ENCODE measurements around the gene RASIP1. TPM values are rescaled to one million over a fixed set of nuclear protein-coding genes. Genes with fewer than 3 reads are reported as not detected.

Gene RASIP1
- total and polyA plus RNA-seq, 2 of the 8 experiments (the other 6 are each of a cell fraction or from before 2014, with no cell fraction given), result 9.3 to 11.4 TPM

- no peak for TF ChIP-seq KDM1A (IDR thresholded peaks at IDR 0.05; ENCODE audit: borderline replicate concordance, low read length)
- no peak for TF ChIP-seq POU5F1 (IDR thresholded peaks at IDR 0.05; ENCODE audit: low read depth, low read length)
- TF ChIP-seq CHD1 (IDR thresholded peaks at IDR 0.05; ENCODE audit: low read depth, low read length), result no peak
- no peak for TF ChIP-seq EP300 (IDR thresholded peaks at IDR 0.05; ENCODE audit: borderline replicate concordance in 1 of 2, low read depth in 2 of 2, low read length in 2 of 2)
- TF ChIP-seq TEAD4 (IDR thresholded peaks at IDR 0.05; ENCODE audit: low read depth, low read length), result no peak
- TF ChIP-seq CTBP2 (IDR thresholded peaks at IDR 0.05; ENCODE audit: borderline replicate concordance, insufficient read depth, insufficient read length, low read length), result no peak
- no peak for TF ChIP-seq GABPA (IDR thresholded peaks at IDR 0.05; ENCODE audit: borderline replicate concordance, insufficient read depth, low read length)
Measured at GRCh38 chr19:48749571-48750198, 9.3 kb upstream of the RASIP1 start (continued).

Data from H1 (cell line).